Mesendoderm (in vitro differentiated cells): ENCODE results near the gene CXCL1.

Experiments used
- DNase-seq: peaks from one replicate; pipeline ENCODE4 v3.0.0; 2013
- H2AK5ac ChIP-seq: 2 replicates; pipeline ENCODE4 v1.6.1; 2013; ENCODE audit warnings: low read length, inconsistent platforms
- H2BK120ac ChIP-seq: 2 replicates; pipeline ENCODE4 v1.6.1; 2013; ENCODE audit warnings: low read depth, mild to moderate bottlenecking, low read length, moderate library complexity, mixed read lengths
- H2BK15ac ChIP-seq: replicated peaks from 2 replicates; pipeline ENCODE4 v1.6.1; 2013; ENCODE audit warnings: low read depth, mild to moderate bottlenecking, moderate library complexity
- H2BK5ac ChIP-seq: 2 replicates; pipeline ENCODE4 v1.6.1; 2013; ENCODE audit warnings: low read length, inconsistent platforms
- H3K18ac ChIP-seq: 2 replicates; pipeline ENCODE4 v1.6.1; 2013; ENCODE audit warnings: mild to moderate bottlenecking, low read length, mixed read lengths
- H3K23ac ChIP-seq: one replicate; pipeline ENCODE4 v1.6.1; 2013; ENCODE audit warnings: low read length
- H3K27ac ChIP-seq: 2 replicates; pipeline ENCODE4 v1.5.1; 2013; ENCODE audit warnings: low read depth, mild to moderate bottlenecking, inconsistent platforms, low read length, moderate library complexity
- H3K27me3 ChIP-seq: 2 replicates; pipeline ENCODE4 v1.6.1; 2013; ENCODE audit warnings: low read length, control low read depth, mild to moderate bottlenecking, inconsistent platforms; ENCODE audit not compliant: insufficient read depth, poor library complexity
- H3K36me3 ChIP-seq: 2 replicates; pipeline ENCODE4 v1.6.1; 2013; ENCODE audit warnings: low read length, inconsistent platforms; ENCODE audit not compliant: control insufficient read depth, insufficient read depth
- H3K4ac ChIP-seq: one replicate; pipeline ENCODE4 v1.6.1; 2013; ENCODE audit warnings: low read depth, mild to moderate bottlenecking, low read length, moderate library complexity
- H3K4me1 ChIP-seq: 2 replicates; pipeline ENCODE4 v1.6.1; 2013; ENCODE audit warnings: low read depth, low read length, inconsistent platforms; ENCODE audit not compliant: control insufficient read depth
- H3K4me2 ChIP-seq: 2 replicates; pipeline ENCODE4 v1.6.1; 2013; ENCODE audit warnings: low read length
- H3K4me3 ChIP-seq: 2 replicates; pipeline ENCODE4 v1.5.1; 2013; ENCODE audit warnings: mild to moderate bottlenecking, low read length
- H3K56ac ChIP-seq: one replicate; pipeline ENCODE4 v1.6.1; 2013; ENCODE audit warnings: low read length
- H3K79me1 ChIP-seq: 2 replicates; pipeline ENCODE4 v1.6.1; 2013; ENCODE audit warnings: low read length, inconsistent platforms
- H3K79me2 ChIP-seq: 2 replicates; pipeline ENCODE4 v1.6.1; 2013; ENCODE audit warnings: mild to moderate bottlenecking, low read length; ENCODE audit not compliant: control insufficient read depth, insufficient read depth
- H3K9ac ChIP-seq: 2 replicates; pipeline ENCODE4 v1.6.1; 2013; ENCODE audit warnings: low read length, inconsistent platforms
- H4K5ac ChIP-seq: one replicate; pipeline ENCODE4 v1.6.1; 2013; ENCODE audit warnings: low read length
- H4K8ac ChIP-seq: one replicate; pipeline ENCODE4 v1.6.1; 2013; ENCODE audit warnings: low read depth, mild to moderate bottlenecking, control low read depth, low read length, moderate library complexity
- WGBS: extraction: QIAGEN DNeasy Blood & Tissue Kit; methylation state at CpG from one replicate; pipeline ENCODE4 v1.1.7; 2013; ENCODE audit warnings: low lambda C conversion rate, missing lambda C conversion rate; ENCODE audit not compliant: insufficient coverage; ENCODE audit errors: extremely low coverage; 5-methylcytosine and 5-hydroxymethylcytosine counted together

CXCL1 gene

DNA sequence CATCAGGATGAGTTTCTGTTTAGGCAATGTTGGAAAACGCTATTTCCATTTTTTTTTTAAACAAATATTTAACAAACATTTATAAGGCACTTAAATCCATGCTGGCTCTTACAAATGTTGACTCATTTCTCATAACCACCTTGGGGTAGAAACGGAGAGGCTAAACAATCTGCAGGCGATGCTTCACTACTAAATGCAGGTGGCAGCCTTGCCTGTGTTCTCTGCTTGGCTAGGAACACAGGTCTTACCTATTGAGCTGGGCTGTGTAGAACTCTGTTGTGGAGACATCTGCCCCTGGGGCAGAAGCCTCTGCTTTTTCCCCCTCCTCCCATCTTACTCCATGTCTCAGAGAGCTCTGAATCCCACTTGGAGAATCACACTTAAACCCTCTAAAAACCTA lies 1.4 kb upstream of the CXCL1 start:
- Histone ChIP-seq H3K9ac (no peak overlapping the region), H4K5ac (no peak overlapping the region), H3K23ac (no peak overlapping the region), H3K27ac (no peak overlapping the region), H3K4ac (no peak overlapping the region), H3K56ac (no peak overlapping the region), H3K36me3 (no peaks in the 10 kb centered on the region), H3K79me1 (no peaks in the 10 kb centered on the region), H3K18ac (no peak overlapping the region), H3K4me1 (peaks cover 1% of the 10 kb centered on the region), H3K27me3 (no peaks in the 10 kb centered on the region), H2BK15ac (no peak overlapping the region), H4K8ac (no peak overlapping the region), H3K4me2 (no peak overlapping the region), H2AK5ac (no peak overlapping the region), H2BK5ac (no peak overlapping the region), H3K79me2 (no peaks in the 10 kb centered on the region), H3K4me3 (no peak overlapping the region), H2BK120ac (no peak overlapping the region)
- DNase-seq: peak; percentile 59
- no CpG with 5 or more reads among the region's 3 CpGs for WGBS

DNA sequence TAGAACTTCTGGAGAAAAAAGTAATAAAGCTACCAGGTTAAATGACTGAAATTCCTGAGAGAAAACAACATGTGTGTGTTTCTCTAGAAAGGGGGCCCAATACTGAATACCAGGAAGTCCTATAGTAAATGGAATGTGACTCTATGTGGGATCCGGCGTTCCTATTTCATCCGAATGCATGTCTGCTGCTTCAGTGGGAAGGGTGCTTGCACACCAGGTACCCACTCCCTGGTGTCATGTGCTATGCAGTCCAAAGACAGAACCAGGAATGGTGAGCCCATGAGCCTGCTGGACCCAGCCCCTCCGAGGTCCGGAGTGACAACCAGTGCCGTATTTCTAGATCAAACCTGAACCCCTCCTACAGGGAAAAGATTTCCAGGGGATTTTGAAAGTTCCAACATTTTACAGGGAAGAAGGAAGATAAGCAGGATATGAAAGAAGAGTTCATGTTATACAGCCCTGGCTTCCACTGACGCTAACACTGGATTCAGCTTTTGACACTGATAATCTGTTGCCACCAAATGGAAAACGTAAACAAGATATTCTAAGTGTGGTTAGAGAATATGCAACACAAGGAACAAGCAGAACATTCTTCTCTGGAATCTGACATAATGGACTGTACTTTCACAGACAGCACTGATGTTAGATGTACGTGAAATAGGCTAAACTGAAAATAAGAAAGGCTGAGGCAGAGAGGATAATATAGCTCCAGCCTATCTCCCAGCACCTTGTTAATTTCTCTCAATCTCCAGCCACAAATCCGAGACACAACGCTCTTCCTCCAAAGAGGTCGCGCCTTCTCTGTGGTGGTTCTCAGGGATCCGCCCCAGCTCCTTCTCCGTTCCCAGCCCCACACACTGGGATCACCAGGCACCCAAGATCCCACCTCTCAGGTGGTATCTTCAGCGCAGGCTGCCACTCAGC lies 725 bp upstream of the CXCL1 start:
- Histone ChIP-seq H2AK5ac (no peak overlapping the region), H3K4me3 (no peak overlapping the region), H3K4ac (no peak overlapping the region), H3K18ac (no peak overlapping the region), H3K79me1 (no peaks in the 10 kb centered on the region), H3K4me2 (peak overlapping the region; percentile 70), H3K79me2 (no peaks in the 10 kb centered on the region), H3K56ac (peak overlapping the region; percentile 82), H3K4me1 (peaks cover 1% of the 10 kb centered on the region), H3K27ac (no peak overlapping the region), H3K23ac (no peak overlapping the region), H2BK120ac (no peak overlapping the region), H4K8ac (no peak overlapping the region), H4K5ac (no peak overlapping the region), H3K27me3 (no peaks in the 10 kb centered on the region), H3K9ac (peak overlapping the region; percentile 65), H2BK15ac (no peak overlapping the region), H3K36me3 (no peaks in the 10 kb centered on the region), H2BK5ac (no peak overlapping the region)
- no CpG with 5 or more reads among the region's 16 CpGs for WGBS
- peak; percentile 42 for DNase-seq

DNA sequence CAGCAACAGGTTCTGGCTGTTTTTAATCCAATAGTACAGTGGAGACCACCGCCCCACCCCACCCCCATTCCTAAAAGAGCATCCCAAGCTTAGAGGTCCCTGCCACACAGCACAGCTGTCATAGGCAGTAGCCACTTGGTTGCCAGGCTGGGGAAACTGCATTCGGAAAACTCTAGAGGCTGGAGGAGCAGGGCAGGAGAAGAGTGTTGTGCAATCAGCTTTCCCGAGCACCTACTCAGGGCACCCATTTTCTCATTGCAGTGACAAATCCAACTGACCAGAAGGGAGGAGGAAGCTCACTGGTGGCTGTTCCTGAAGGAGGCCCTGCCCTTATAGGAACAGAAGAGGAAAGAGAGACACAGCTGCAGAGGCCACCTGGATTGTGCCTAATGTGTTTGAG lies 1.1 kb downstream of the CXCL1 start:
- Histone ChIP-seq H2BK15ac (no peak overlapping the region), H4K8ac (no peak overlapping the region), H3K4ac (no peak overlapping the region), H3K56ac (no peak overlapping the region), H3K4me3 (no peak overlapping the region), H2BK120ac (no peak overlapping the region), H3K18ac (no peak overlapping the region), H3K4me1 (peaks cover 1% of the 10 kb centered on the region), H3K23ac (no peak overlapping the region), H3K4me2 (no peak overlapping the region), H3K27ac (no peak overlapping the region), H3K9ac (no peak overlapping the region), H4K5ac (no peak overlapping the region), H2BK5ac (no peak overlapping the region), H3K79me1 (no peaks in the 10 kb centered on the region), H2AK5ac (no peak overlapping the region), H3K79me2 (no peaks in the 10 kb centered on the region), H3K27me3 (no peaks in the 10 kb centered on the region), H3K36me3 (no peaks in the 10 kb centered on the region)
- WGBS: no CpG with 5 or more reads among the region's 3 CpGs
- DNase-seq: peak; percentile 18

DNA sequence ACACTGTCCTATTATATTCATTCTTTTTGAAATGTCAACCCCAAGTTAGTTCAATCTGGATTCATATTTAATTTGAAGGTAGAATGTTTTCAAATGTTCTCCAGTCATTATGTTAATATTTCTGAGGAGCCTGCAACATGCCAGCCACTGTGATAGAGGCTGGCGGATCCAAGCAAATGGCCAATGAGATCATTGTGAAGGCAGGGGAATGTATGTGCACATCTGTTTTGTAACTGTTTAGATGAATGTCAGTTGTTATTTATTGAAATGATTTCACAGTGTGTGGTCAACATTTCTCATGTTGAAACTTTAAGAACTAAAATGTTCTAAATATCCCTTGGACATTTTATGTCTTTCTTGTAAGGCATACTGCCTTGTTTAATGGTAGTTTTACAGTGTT lies 1.6 kb downstream of the CXCL1 start:
- Histone ChIP-seq H3K4me3 (no peak overlapping the region), H4K5ac (no peak overlapping the region), H2BK120ac (no peak overlapping the region), H2BK5ac (no peak overlapping the region), H3K23ac (no peak overlapping the region), H4K8ac (no peak overlapping the region), H2BK15ac (no peak overlapping the region), H2AK5ac (no peak overlapping the region), H3K36me3 (no peaks in the 10 kb centered on the region), H3K4me2 (no peak overlapping the region), H3K27me3 (no peaks in the 10 kb centered on the region), H3K18ac (no peak overlapping the region), H3K79me2 (no peaks in the 10 kb centered on the region), H3K27ac (no peak overlapping the region), H3K9ac (no peak overlapping the region), H3K56ac (no peak overlapping the region), H3K79me1 (no peaks in the 10 kb centered on the region), H3K4me1 (peaks cover 1% of the 10 kb centered on the region), H3K4ac (no peak overlapping the region)
- no peak for DNase-seq
- no CpG with 5 or more reads among the region's 1 CpG for WGBS

DNA sequence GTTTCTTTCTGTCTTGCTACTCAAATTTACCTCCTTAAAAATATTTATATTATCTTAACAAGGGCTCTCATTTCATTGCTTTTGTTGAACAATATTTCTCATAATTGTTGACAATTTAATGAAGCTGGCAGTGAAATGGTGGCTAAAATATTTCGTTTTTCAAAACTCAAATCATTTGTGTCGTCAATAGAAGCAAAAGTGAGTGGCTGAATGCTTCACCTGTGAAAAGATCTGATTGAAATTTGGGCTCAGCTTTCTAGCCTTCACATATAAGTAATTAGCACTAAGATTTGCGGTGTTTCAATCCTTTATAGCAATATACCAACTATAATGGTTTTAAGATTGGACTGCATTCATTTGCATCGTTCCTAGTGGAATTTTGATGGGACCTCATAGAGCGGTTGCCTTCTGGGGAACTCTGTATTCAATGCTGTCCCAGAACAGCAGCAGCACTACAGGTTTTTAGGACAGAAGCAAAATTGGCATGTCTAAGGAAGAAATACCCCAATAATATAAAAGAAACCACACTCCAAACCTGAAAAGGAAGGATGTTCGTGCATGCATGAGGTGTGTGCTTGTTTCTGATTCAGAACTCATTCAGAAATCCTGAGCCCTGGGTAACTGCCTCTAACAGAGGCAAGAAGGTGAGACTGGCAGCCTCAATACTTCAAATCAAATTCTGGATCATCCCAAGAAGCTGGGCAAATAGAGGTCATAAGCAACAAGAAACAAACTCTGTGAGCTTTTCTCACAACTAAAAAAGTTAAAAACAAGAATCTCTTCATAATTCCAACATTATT lies 2.5 kb downstream of the CXCL1 start:
- Histone ChIP-seq H4K5ac (no peak overlapping the region), H3K18ac (no peak overlapping the region), H3K56ac (no peak overlapping the region), H4K8ac (no peak overlapping the region), H2BK120ac (no peak overlapping the region), H3K4ac (no peak overlapping the region), H2BK5ac (no peak overlapping the region), H3K4me1 (peaks cover 1% of the 10 kb centered on the region), H3K4me2 (no peak overlapping the region), H3K27me3 (no peaks in the 10 kb centered on the region), H3K23ac (no peak overlapping the region), H3K79me2 (no peaks in the 10 kb centered on the region), H3K79me1 (no peaks in the 10 kb centered on the region), H2AK5ac (no peak overlapping the region), H3K9ac (no peak overlapping the region), H3K4me3 (no peak overlapping the region), H3K36me3 (no peaks in the 10 kb centered on the region), H3K27ac (no peak overlapping the region), H2BK15ac (no peak overlapping the region)
- DNase-seq: no peak
- WGBS: no CpG with 5 or more reads among the region's 6 CpGs
